Progenitor cell of endocrine pancreas (in vitro differentiated cells): ENCODE results near the gene ELMOD3. TPM values are rescaled to one million over a fixed set of nuclear protein-coding genes. Genes with fewer than 3 reads are reported as not detected.

Experiments
- DNase-seq: peaks from one replicate; pipeline ENCODE4 v3.0.0; 2021; ENCODE audit warnings: low spot score; ENCODE audit not compliant: unreplicated experiment
- H3K27ac Mint-ChIP-seq: 2 replicates; pipeline ENCODE4 v1.8.0; 2021; ENCODE audit warnings: mild to moderate bottlenecking, moderate library complexity, mixed read lengths
- H3K27me3 Mint-ChIP-seq: 2 replicates; pipeline ENCODE4 v1.8.0; 2021; ENCODE audit warnings: mixed read lengths
- H3K36me3 Mint-ChIP-seq: 2 replicates; pipeline ENCODE4 v1.8.0; 2022; ENCODE audit warnings: mixed read lengths; ENCODE audit not compliant: insufficient read depth
- H3K4me1 Mint-ChIP-seq: 2 replicates; pipeline ENCODE4 v1.8.0; 2021; ENCODE audit warnings: low read depth, mixed read lengths
- H3K4me3 Mint-ChIP-seq: 2 replicates; pipeline ENCODE4 v1.8.0; 2021; ENCODE audit warnings: low read depth, mild to moderate bottlenecking, moderate library complexity, mixed read lengths
- H3K9me3 Mint-ChIP-seq: 2 replicates; pipeline ENCODE4 v1.8.0; 2021; ENCODE audit warnings: low read depth, mixed read lengths
- total RNA-seq: library from RNA; stranded (reverse); gene quantifications from 2 replicates; pipeline ENCODE4 v1.2.1, GENCODE V29; 2021
- TF ChIP-seq, protein P1 (sequence below): fragments of 200-600 bp; sonication (generic); IDR thresholded peaks from one replicate; pipeline ENCODE4 v1.5.0; 2021; ENCODE audit warnings: antibody characterized with exemption, mild to moderate bottlenecking; ENCODE audit not compliant: unreplicated experiment

ELMOD3 gene
- total RNA-seq, 1 donor from 2014 or later = 25.6 TPM

- Mint-ChIP-seq H3K27ac (no peak overlapping the region), H3K4me1 (peaks cover 13% of the 10 kb centered on the region), H3K36me3 (peaks cover 9% of the 10 kb centered on the region), H3K4me3 (no peak overlapping the region), H3K9me3 (peaks cover 6% of the 10 kb centered on the region), H3K27me3 (no peaks in the 10 kb centered on the region)
- DNase-seq = no peak
- TF ChIP-seq, protein P1, sequence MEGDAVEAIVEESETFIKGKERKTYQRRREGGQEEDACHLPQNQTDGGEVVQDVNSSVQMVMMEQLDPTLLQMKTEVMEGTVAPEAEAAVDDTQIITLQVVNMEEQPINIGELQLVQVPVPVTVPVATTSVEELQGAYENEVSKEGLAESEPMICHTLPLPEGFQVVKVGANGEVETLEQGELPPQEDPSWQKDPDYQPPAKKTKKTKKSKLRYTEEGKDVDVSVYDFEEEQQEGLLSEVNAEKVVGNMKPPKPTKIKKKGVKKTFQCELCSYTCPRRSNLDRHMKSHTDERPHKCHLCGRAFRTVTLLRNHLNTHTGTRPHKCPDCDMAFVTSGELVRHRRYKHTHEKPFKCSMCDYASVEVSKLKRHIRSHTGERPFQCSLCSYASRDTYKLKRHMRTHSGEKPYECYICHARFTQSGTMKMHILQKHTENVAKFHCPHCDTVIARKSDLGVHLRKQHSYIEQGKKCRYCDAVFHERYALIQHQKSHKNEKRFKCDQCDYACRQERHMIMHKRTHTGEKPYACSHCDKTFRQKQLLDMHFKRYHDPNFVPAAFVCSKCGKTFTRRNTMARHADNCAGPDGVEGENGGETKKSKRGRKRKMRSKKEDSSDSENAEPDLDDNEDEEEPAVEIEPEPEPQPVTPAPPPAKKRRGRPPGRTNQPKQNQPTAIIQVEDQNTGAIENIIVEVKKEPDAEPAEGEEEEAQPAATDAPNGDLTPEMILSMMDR = no peak
These were observed 46.2 kb downstream of the ELMOD3 start for GRCh38 chr2:85400541-85401463.

DNA sequence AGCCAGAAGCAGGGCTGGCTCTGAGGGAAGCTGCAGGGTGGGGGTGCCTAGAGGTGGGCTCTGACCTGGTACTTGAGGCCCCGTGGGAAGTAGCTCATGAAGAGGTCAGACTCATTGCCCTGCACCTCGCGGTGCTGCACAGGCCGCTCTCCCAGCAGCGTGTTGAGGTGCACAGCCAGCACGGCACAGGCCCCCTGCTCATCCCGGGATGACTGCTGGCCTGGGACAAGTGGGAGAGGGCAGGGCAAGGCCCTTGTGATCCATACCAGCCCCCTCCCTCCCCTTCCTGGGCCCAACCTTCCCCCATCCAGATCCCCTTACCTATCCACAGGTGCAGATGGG, 46.9 kb downstream of the ELMOD3 start:
- no peaks in the 10 kb centered on the region for H3K27me3 Mint-ChIP-seq
- DNase-seq = no peak
- TF ChIP-seq, protein P1 = no peak
- H3K9me3 Mint-ChIP-seq = peaks cover 6% of the 10 kb centered on the region
- peaks cover 9% of the 10 kb centered on the region for H3K36me3 Mint-ChIP-seq
- H3K4me1 Mint-ChIP-seq = peaks cover 13% of the 10 kb centered on the region
- H3K4me3 Mint-ChIP-seq = no peak overlapping the region
- H3K27ac Mint-ChIP-seq = no peak overlapping the region

- no peak overlapping the region for H3K27ac Mint-ChIP-seq
- TF ChIP-seq, protein P1 = no peak
- H3K36me3 Mint-ChIP-seq = peaks cover 9% of the 10 kb centered on the region
- DNase-seq = no peak
- H3K9me3 Mint-ChIP-seq = peaks cover 6% of the 10 kb centered on the region
- peaks cover 9% of the 10 kb centered on the region for H3K4me1 Mint-ChIP-seq
- no peak overlapping the region for H3K4me3 Mint-ChIP-seq
- no peaks in the 10 kb centered on the region for H3K27me3 Mint-ChIP-seq
These were observed 47.3 kb downstream of the ELMOD3 start for GRCh38 chr2:85401844-85402243.

GRCh38 chr2:85405201-85406059, 50.9 kb downstream of the ELMOD3 start:
- no peaks in the 10 kb centered on the region for H3K27me3 Mint-ChIP-seq
- H3K4me3 Mint-ChIP-seq = no peak overlapping the region
- TF ChIP-seq, protein P1 = no peak
- no peak for DNase-seq
- H3K4me1 Mint-ChIP-seq = no peaks in the 10 kb centered on the region
- H3K36me3 Mint-ChIP-seq = peaks cover 6% of the 10 kb centered on the region
- peak overlapping the region; percentile 21 for H3K27ac Mint-ChIP-seq
- H3K9me3 Mint-ChIP-seq = peaks cover 6% of the 10 kb centered on the region

DNA sequence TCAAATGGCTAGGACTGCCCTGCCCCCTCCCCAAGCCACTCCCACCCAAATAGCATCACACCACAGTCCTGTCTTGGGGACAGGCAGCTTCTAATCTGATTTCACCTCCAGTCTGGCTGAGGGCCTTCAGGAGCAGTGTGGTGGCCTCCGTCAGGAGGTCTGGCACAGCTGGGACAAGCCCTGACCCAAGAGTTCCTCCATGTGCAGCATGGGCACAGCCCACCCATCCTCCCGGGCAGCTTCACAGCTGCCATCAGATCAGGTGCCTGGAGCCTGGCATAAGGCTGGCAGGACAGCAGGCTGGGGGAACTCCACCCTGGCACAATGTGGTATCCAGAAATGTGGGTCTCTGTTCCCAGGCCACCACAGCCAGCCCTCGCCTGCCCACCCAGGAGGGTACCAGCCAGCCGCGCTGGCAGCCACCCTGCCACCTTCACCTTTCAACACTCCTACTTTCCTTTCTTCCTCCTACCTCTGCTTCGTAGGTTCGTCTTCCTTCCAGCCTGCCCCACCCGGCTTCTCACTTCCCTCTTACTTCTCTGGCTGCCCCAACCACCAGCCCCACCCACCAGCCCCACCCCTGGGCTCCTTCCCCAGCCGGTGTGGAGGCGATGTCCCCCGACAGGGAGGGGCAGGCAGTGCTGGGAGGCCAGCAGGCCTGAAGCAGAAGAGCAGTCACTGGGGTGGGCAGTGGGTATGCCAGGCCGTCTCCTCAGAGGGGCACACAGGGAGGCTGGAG, 55.4 kb downstream of the ELMOD3 start, which contains the start of gene CAPG:
Gene CAPG (minus strand): TSS at position 522 of the 739 bp plus-strand sequence. CDS start 8,221 bp downstream, outside the sequence.
- no peaks in the 10 kb centered on the region for H3K36me3 Mint-ChIP-seq
- peaks cover 3% of the 10 kb centered on the region for H3K4me1 Mint-ChIP-seq
- DNase-seq = no peak
- H3K27me3 Mint-ChIP-seq = no peaks in the 10 kb centered on the region
- TF ChIP-seq, protein P1 = no peak
- no peak within 1 kb of the TSS for H3K27ac Mint-ChIP-seq
- no peak within 1 kb of the TSS for H3K4me3 Mint-ChIP-seq
- no peaks in the 10 kb centered on the region for H3K9me3 Mint-ChIP-seq
